Caki2 (cell line): ENCODE data around the gene S100A7A. TPM values are rescaled to one million over a fixed set of nuclear protein-coding genes. Genes with fewer than 3 reads are reported as not detected.
A peak's percentile ranks its signal among the peaks of the same experiment; 100 is the strongest.
"Not testable (repeated sequence)": the region's sequence is repeated elsewhere in the genome, so short reads cannot be mapped to it uniquely, and the experiment has no call there.

ENCODE experiments used
- DNase-seq: peaks from one replicate; pipeline ENCODE4 v3.0.0-alpha.2; 2015; ENCODE audit warnings: low read depth
- in situ Hi-C: cut with HindIII; loops from 2 replicates; pipeline ENCODE4 v1.10.0; 2016; ENCODE audit warnings: low sequenced_read_pairs, low pct_unique_long_range_greater_than_20kb, mixed read lengths
- total RNA-seq: library from RNA; depleted of rRNA; stranded (reverse); fragments of >200 nt; shearing (Covaris generic); gene quantifications from 2 replicates; pipeline ENCODE4 v1.2.3, GENCODE V29; 2014; ENCODE audit warnings: low replicate concordance

S100A7A gene
- total RNA-seq, 1 experiment from 2014 or later = not detected

DNA sequence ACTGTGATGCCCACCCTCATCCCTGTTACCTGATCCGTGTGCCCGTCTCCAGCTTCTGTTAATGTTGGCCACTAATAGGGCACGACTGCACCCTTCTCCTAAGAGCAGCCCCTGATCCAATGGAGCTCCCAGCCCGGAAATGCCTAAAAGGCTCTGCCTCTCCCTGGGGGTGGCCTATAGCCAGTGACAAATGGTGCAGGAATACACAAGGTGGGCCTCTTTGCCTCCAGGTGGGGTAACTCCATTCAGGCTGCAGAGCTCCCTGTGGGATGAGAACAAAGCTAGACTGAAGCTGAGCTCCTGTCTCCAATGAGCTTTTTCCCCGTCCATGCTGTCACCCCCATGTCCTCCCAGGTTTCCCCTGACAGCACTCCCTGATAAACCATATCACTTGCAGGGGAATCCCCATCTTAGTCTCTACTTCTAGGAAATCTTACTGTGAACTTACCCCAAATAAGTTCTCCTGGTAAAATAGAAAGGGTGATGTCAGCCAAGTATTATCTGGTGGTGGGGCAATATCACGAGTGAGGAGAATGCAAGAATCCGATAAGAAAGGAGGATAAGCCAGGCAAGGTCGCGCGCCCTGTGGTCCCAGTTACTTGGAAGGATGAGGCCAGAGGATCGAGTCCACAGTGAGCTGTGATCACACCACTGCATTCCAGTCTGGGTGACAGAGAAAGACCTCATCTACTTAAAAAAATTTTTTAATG is 18.6 kb downstream of the S100A7A start:
- in situ Hi-C loops = no loop called here
- DNase-seq = no peak

DNA sequence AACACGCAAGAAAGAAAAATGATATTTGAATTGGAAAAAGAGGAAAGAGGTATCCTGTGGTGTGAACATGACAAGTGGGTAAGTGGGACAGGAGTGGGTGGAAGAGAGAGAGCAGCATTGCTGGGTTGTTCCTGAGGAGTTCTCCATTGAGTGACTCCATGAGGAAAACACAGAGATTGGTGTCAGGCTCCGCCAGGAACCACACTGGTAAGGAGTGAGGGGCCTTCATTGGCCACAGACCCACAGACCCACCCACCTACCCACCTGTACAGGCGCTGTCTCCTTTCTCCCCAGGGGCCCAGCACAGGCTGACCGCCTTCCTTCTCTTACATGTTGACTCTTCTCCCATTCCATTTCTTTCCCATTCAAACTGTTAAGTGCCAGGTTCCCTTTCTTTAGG is 20.9 kb downstream of the S100A7A start:
- no peak for DNase-seq
- in situ Hi-C loops = no loop called here

DNA sequence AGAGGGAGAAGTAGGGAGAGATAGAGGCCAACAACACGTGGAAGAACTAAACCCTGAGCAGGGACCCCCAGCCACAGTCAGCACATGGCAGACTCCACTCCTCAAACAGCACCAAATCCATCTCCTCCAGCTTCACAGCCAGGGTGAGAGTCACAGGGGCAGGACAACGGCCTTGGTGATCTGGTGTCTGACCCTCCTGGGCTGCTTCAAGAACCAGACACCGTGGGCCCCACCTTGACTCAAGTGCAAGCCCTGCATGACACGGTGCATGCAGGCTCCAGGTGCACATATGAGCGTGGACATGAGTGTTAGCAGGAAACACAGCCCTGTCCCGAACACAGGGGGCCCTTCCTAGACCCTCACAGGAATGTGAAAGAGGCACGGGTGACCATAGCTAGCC is 22.3 kb downstream of the S100A7A start:
- in situ Hi-C loops = no loop called here
- DNase-seq = no peak

DNA sequence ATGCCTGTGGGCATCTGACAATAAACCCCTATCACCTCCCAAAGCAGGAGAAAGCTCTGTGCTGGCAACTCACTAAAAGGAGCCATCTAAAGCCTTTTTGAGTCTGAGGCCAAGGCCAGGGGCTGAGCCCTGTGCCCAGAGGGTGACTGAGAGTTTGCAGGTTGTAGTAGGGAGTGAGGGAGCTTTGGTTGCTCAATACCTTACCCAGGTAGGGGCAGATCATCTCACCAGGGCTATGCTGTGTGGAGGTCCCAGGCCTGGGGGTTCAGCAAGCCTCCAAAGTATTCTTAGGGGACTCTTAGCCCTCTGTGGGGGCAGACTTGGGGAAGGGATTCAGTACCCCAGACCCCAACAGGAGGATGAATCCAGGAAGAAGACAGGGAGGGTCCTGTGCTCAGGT is 23.0 kb downstream of the S100A7A start:
- in situ Hi-C loops = no loop called here
- DNase-seq = no peak

DNA sequence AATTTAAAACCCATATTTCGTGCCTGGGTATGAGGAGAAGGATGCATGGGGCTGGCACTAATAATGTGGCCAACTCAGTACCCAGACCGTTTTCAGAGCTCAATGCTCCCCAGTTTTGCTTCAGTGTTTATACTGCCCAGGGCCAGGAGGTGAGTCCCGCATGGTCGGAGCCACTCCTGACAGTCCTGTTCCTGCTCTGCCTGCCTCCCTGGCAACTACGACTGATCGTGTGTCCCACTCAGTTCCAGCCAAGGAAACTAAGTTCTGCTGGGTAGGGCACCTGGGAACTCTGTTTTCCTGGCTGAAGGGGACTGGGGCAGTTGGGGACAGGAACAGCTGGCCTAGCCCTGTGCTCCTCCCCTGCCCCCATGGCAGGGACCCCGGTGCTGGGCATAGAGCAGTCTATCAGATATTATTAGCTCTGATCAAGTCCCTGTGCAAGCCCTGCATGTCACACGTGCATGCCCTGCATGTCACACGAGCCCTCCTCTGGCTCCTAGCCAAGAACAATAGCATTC is 25.0 kb downstream of the S100A7A start:
- in situ Hi-C loops = no loop called here
- DNase-seq = no peak

DNA sequence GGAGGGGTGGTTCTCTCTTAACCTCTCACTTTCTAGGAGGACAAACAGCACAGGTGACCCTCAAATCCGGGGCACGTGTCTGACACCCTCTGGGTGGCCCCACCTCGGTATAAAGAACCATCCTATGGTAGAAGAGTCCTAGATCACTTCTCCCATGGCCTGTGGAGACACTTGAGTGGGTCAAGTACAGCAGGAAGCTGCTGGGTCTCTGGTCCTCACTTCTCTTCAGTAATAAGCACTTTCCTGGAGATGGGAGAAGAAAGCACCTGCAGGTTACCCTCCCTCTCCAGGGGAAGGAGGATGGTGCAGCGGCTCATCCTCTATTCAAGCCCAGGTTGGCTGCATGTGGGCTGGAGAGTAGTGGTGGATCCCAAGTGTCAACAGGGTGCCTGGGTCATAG is 27.2 kb downstream of the S100A7A start:
- in situ Hi-C loops = no loop called here
- no peak for DNase-seq

DNA sequence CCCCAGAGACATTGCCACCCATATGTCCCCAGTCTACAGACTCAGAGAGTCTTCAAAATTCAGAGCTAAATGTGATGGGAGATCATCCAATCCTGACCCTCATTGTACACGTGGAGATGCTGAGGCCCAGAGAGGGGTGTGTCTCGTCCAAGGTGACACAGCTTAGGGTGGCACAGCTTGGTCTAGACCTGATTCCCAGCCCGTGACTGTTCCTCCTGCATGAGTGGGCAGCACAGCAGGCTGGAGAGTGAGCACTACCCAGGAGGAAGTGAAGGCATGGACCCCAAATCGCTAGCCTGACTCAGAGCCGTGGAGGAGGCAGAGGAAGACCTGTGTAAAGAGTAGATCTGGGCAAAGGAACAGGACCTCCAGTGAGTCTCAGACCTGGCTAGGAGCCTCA is 27.8 kb downstream of the S100A7A start:
- DNase-seq = no peak
- in situ Hi-C loops = no loop called here

DNA sequence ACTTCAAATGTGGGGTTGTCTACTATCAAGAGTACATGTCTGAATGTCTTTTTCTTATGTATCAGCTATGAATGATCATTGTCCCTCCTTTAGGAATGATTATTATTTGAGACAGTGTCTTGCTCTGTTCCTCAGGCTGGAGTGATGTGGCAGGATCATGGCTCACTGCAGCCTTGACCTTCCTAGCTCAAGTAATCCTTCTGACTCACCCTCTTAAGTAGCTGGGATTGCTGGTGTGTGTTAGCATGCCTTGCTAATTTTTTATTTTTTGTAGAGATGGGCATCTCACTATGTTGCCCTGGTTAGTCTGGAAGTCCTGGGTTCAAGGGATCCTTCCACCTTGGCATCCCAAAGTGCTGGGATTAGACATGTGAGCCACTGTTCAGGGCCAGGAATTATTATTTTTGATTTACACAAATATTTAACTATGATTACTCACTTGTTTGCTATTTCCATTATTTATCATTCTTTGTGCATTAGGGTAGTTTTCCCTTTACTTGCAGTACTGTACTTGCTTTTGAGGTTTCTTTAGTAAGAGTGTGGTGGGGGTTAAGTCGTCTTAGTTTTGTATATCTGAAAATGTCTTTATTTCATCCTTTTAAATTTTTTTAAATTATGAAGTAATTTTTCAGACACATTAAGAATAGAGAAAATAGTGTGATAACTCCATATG is 31.3 kb downstream of the S100A7A start:
- DNase-seq = peak; percentile 14
- in situ Hi-C loops = no loop called here

DNA sequence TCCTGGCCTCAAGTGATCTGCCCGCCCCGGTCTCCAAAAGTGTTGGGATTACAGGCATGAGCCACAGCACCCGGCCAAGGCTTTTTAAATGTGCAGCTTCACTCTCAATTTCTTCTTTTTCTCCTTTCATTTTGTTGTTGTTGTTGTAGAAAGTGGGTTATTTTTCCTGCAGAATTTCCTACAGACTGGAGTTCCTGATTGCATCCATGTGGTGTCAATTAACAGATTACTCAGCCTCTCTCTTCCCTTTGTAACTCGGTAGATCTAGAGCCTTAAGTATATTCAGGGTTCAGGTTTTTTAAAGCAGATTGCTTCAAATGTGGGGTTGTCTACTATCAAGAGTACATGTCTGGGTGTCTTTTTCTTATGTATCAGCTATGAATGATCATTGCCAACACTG is 32.5 kb downstream of the S100A7A start:
- DNase-seq, in situ Hi-C loops: not testable (repeated sequence)

DNA sequence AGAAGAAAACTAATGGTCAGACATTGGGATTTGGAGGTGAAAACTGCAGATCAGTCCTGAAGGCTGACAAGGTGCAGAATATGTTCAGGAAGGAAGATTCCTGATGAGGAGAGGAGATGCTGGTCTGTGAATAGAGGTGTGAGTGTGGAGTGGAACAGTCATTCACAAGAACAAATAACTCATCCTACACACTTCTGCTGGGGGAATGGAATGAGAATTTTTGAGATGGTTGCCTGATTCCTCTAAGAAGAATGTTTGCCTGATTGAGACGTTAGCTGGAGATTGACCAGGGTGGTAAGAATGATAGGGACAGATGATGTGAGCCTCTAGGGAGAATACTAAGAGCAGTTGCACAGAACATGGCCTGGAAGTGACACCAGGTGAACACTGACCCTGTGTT is 40.1 kb downstream of the S100A7A start:
- no peak for DNase-seq
- in situ Hi-C loops = no loop called here

DNA sequence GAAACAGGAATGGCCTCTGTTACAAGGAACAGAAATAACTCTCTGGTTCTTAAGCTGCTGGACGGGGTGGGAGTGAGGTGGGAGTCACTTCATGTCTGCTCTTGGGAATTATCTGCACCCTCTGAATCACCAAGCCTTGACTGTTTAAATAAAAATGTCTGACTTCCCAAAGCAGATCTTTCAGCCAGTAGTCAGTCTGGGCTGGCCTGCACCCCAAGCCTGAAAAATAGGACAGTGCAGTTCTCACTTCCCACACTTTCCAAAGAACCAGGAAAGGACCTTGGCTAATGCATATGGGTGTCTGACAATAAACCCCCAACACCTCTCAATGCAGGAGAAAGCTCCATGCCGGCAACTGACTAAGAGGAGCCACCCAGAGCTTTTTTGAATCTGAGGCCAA is 43.3 kb downstream of the S100A7A start:
- in situ Hi-C loops = no loop called here
- no peak for DNase-seq

DNA sequence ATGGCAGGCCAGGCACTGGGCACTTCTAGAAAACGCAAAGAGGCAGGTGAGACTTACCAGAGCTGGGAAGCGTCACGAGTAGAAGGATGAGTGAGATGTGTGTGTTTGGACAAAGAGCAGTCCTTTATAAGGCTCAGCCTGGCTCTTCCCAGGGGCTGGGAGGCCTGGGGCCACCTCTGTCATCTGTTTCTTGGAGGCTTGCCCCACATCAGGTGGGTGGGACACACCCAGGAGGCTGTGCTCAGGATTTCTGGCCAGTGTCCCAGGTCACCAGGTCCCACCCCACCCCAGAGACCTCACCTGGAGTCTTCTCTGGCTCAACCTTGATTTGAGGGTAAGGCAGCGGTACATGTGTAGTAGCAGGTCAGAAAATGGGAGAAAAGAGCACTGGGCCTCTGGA is 44.2 kb downstream of the S100A7A start, which contains the start of gene S100A7:
S100A7 (minus strand) TSS at position 101 of the 400 bp plus-strand sequence. CDS start 1,638 bp downstream, outside the sequence.
- DNase-seq = no peak
- in situ Hi-C loops = no loop called here

DNA sequence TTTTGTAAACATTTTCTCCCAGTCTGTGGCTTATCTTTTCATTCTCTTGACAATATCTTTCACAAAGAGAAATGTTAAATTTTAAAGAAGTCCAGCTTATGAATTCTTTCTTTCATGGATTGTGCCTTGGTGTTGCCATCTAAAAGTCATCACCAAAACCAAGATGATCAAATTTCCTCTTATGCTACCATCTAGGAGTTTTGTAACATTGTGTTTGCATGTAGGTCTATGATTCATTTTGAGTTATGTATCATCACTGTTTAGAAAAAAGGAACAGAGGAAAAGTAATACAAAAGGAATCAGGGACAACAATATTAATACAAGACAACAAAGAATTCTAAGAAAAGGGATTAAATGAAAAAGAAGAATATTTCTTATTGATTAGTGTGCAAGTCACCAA is 46.4 kb downstream of the S100A7A start:
- in situ Hi-C loops, DNase-seq: not testable (repeated sequence)

DNA sequence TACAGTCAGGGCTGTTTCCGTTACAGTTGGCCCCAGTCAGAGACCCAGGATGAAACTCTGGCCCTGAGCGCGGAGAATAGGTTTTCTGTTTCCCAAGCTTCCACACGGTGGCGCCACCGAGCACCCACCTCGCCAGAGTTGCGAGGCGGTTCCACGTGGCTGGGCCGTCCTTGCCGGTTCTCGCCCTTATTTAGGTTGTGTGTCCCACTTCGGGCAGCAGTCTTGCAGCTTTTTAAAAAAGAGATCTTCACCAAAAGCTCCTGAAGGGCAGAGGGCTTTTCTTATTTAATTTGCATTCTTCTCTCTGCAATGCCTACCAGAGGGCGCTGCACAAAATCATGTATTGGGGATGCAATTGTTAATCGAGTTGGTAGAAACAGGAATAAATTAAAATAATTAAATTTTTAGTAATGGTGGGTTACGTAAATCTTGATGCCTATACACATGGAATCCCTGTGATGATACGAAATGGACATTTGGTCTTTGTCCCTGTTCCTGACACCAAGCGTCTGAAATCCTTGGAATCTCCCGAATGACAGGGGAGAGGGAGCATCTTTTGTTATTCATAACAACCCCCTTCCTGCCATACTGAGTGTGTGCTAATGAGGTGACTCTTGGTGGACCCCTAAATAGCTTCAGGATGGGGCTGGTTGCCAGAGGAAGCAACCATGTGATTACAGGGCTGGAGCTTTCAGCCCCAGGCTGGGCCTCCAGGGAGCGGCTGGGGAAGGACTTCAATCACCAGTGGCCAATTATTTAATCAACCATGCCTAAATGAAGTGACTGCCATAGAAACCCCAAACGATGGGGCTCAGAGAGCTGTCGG is 49.7 kb downstream of the S100A7A start:
- peak; percentile 27 for DNase-seq
- in situ Hi-C loops = no loop called here

DNA sequence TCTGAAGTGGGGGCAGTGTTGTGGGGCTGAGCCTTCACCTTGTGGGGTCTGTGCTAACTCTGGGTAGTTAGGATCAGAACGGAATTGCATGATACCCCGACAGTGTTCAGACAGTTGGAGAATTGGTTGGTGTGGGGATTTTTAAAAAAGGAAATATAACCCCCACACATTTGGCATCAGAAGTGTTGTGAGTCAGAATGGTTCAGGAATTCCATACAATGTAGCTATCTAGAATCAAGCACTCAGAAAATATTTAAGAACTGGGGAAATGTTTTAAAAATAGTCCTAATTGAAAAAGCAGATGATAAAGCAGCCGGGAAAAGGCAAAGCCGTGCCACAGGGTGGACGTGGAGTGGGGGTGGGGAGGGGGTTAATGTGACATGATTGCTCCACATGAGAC is 50.6 kb downstream of the S100A7A start:
- in situ Hi-C loops = no loop called here

DNA sequence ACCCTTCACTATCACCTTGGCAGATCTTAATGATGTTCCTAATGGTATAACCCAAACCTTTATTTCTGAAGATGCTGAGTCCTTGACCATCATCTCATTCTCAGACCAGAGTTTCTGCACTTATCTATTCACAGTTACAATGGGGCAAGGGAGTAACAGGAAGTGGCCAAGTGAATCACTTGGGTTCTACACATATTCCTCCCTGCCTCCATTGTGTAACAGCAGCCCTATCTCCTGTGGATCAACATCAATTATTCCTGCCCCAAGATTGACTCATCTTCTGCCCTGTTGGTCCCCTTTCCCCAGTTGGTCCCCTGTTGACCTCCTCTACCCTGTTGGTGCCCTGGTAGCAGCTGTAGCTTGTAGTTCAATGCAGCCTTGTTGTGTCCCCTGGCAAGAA is 54.4 kb downstream of the S100A7A start:
- no peak for DNase-seq
- in situ Hi-C loops = no loop called here

More for the DNA sequence above, 50.6 kb downstream of the S100A7A start:
- no peak for DNase-seq
